HepG2 (cell line): ENCODE data around the gene NDUFA13. TPM values are rescaled to one million over a fixed set of nuclear protein-coding genes. Genes with fewer than 3 reads are reported as not detected.

Experiments
- ATAC-seq: fragments of 200-7000 bp; cut with Tn5 transposase; 3 replicates; pipeline ENCODE4 v1.9.1; 2020; ENCODE audit warnings: mild to moderate bottlenecking, moderate library complexity
- BruUV-seq: library from RNA; stranded (reverse); fragments of 400-500 nt; replicated peaks from 2 replicates; lab custom pipeline; 2021; lab: Mats Ljungman, UMichigan
- CTCF ChIA-PET: fragments of 300-600 bp; formaldehyde crosslinking; extraction: SDS; loops from one replicate; lab custom pipeline; 2021; ENCODE audit warnings: low total read pairs, inconsistent platforms, low intra/inter-chr PET ratio; lab: Yijun Ruan, JAX
- POLR2A ChIA-PET: fragments of 350-600 bp; sonication (Branson Sonifier 250); formaldehyde crosslinking; loops from one replicate; lab custom pipeline; 2020; ENCODE audit warnings: antibody characterized with exemption, inconsistent platforms; lab: Yijun Ruan, JAX
- DNase-seq: peaks from one replicate; pipeline ENCODE4 v3.0.0-alpha.2; 2015; ENCODE audit warnings: low spot score
- FAIRE-seq: peaks from 3 replicates; lab custom pipeline; 2011; peaks lifted over from hg19 to GRCh38; lab: Jason Lieb, UNC
- H2AFZ ChIP-seq: one replicate; pipeline ENCODE4 v1.6.1; 2011; ENCODE audit warnings: low read length, inconsistent platforms
- H3K27ac ChIP-seq: fragments of 300-600 bp; 3 replicates; pipeline ENCODE4 v1.8.0; 2011; ENCODE audit warnings: mixed run types, mild to moderate bottlenecking, mixed read lengths, low read length, inconsistent platforms; ENCODE audit not compliant: insufficient read depth; ENCODE audit errors: extremely low read length
- H3K27me3 ChIP-seq, 2 experiments: fragments of 200-600 bp in 1 of 2; 2 replicates in 1 of 2; 3 replicates in 1 of 2; pipeline versions ENCODE4 v1.6.0 to v1.8.0; 2011; ENCODE audit warnings: low read length in 2 of 2, mild to moderate bottlenecking in 2 of 2, moderate library complexity in 2 of 2, inconsistent platforms in 1 of 2; ENCODE audit not compliant: insufficient read depth in 2 of 2, control insufficient read depth in 1 of 2
- H3K36me3 ChIP-seq, 2 experiments: fragments of 200-600 bp in 1 of 2; replicated peaks in 1 of 2; 2 replicates in 1 of 2; 3 replicates in 1 of 2; pipeline versions ENCODE4 v1.5.1 to v1.8.0; 2011; ENCODE audit warnings: low read length in 2 of 2, inconsistent platforms in 1 of 2; ENCODE audit not compliant: insufficient read depth in 2 of 2, control insufficient read depth in 1 of 2
- H3K4me1 ChIP-seq: 2 replicates; pipeline ENCODE4 v1.5.1; 2012; ENCODE audit warnings: low read length, inconsistent platforms; ENCODE audit not compliant: insufficient read depth
- H3K4me2 ChIP-seq: 2 replicates; pipeline ENCODE4 v1.6.0; 2011; ENCODE audit warnings: low read depth, low read length, inconsistent platforms
- H3K4me3 ChIP-seq, 3 experiments: fragments of 200-600 bp in 1 of 3; sonication (generic), shearing (Covaris generic) in 1 of 3; replicated peaks in 1 of 3; 2 replicates each; pipeline ENCODE4 v1.5.1; 2011 to 2016; ENCODE audit warnings: low read length in 3 of 3, inconsistent platforms in 2 of 3, low read depth in 2 of 3, mild to moderate bottlenecking in 2 of 3, control low read depth in 1 of 3, mixed read lengths in 1 of 3; ENCODE audit not compliant: insufficient read depth in 1 of 3
- H3K79me2 ChIP-seq: one replicate; pipeline ENCODE4 v1.6.1; 2011; ENCODE audit warnings: low read length, inconsistent platforms; ENCODE audit not compliant: insufficient read depth
- H3K9ac ChIP-seq: 2 replicates; pipeline ENCODE4 v1.6.0; 2011; ENCODE audit warnings: mild to moderate bottlenecking, low read depth, low read length, inconsistent platforms; ENCODE audit not compliant: insufficient read depth
- H3K9me3 ChIP-seq: 2 replicates; pipeline ENCODE4 v1.5.1; 2012; ENCODE audit warnings: mild to moderate bottlenecking, low read length
- H4K20me1 ChIP-seq: 2 replicates; pipeline ENCODE4 v1.6.0; 2011; ENCODE audit warnings: inconsistent platforms, mild to moderate bottlenecking, low read length, moderate library complexity; ENCODE audit not compliant: insufficient read depth
- HMG20A ChIP-seq: IDR thresholded peaks from 2 replicates; pipeline ENCODE4 v1.6.1; 2016; ENCODE audit warnings: borderline replicate concordance
- MEIS1 ChIP-seq: sonication (generic); formaldehyde crosslinking; IDR thresholded peaks from 2 replicates; pipeline ENCODE4 v1.9.0; 2021; ENCODE audit warnings: mild to moderate bottlenecking, missing genetic modification reagents, moderate library complexity, borderline replicate concordance
- RXRB ChIP-seq: IDR thresholded peaks from 2 replicates; pipeline ENCODE4 v1.6.1; 2016; ENCODE audit warnings: borderline replicate concordance, missing genetic modification reagents, missing compliant biosample characterization
- TEF ChIP-seq: sonication (generic); formaldehyde crosslinking; IDR thresholded peaks from 2 replicates; pipeline ENCODE4 v1.5.0; 2020; ENCODE audit warnings: missing genetic modification reagents
- USF2 ChIP-seq, 2 experiments: sonication (generic) in 1 of 2; formaldehyde crosslinking in 1 of 2; IDR thresholded peaks; 2 replicates each; pipeline versions ENCODE4 v1.5.1 to v1.6.1; 2011 to 2020; ENCODE audit warnings: borderline replicate concordance in 1 of 2, low read depth in 1 of 2, low read length in 1 of 2, mild to moderate bottlenecking in 1 of 2, missing genetic modification reagents in 1 of 2, moderate library complexity in 1 of 2
- ZHX2 ChIP-seq, 2 experiments: sonication (generic) in 1 of 2; formaldehyde crosslinking in 1 of 2; IDR thresholded peaks; 2 replicates each; pipeline versions ENCODE4 v1.6.1 to v1.9.0; 2014 to 2022; ENCODE audit warnings: antibody characterized with exemption in 1 of 2, borderline replicate concordance in 1 of 2, inconsistent platforms in 1 of 2, low read depth in 1 of 2, missing genetic modification reagents in 1 of 2
- ZNF446 ChIP-seq: sonication (generic); formaldehyde crosslinking; IDR thresholded peaks from 2 replicates; pipeline ENCODE4 v1.5.0; 2020; ENCODE audit warnings: mild to moderate bottlenecking, missing genetic modification reagents
- ZNF543 ChIP-seq: sonication (generic); formaldehyde crosslinking; IDR thresholded peaks from 2 replicates; pipeline ENCODE4 v1.4.0; 2020; ENCODE audit warnings: mild to moderate bottlenecking, missing genetic modification reagents
- ZNF737 ChIP-seq: sonication (generic); formaldehyde crosslinking; IDR thresholded peaks from 2 replicates; pipeline ENCODE4 v1.5.0; 2020; ENCODE audit warnings: missing genetic modification reagents, mild to moderate bottlenecking, borderline replicate concordance
- WGBS: methylation state at CpG from one replicate; pipeline ENCODE4 v1.1.6; 2017; ENCODE audit warnings: low lambda C conversion rate; 5-methylcytosine and 5-hydroxymethylcytosine counted together
- in situ Hi-C: cut with HindIII; loops from 2 replicates; pipeline ENCODE4 v1.10.0; 2017; ENCODE audit warnings: low pct_unique_long_range_greater_than_20kb; ENCODE audit not compliant: extremely low pct_ligation_motif_present
- intact Hi-C: fragments of 100-400 bp; cut with micrococcal nuclease; formaldehyde crosslinking; loops from one replicate; pipeline ENCODE4 v1.10.0; 2022; ENCODE audit not compliant: unreplicated experiment
- polyA plus RNA-seq, 8 experiments: library from polyadenylated mRNA; depleted of rRNA in 3 of 8; stranded (reverse) in 7 of 8; unstranded in 1 of 8; fragments of >200 nt; fragmentation: Illumina TruSeq in 4 of 8; extraction: Trizol in 4 of 8; gene quantifications; 2 replicates each; pipeline versions ENCODE4 v1.2.1 to v1.2.3, GENCODE V29; 2011 to 2016; ENCODE audit warnings: low read depth in 4 of 8, missing spikeins in 1 of 8, mixed read lengths in 1 of 8; ENCODE audit not compliant: insufficient read depth in 1 of 8
- total RNA-seq, 5 experiments: library from RNA; depleted of rRNA; stranded (reverse); fragments of >200 nt; fragmentation: Illumina TruSeq; extraction: Trizol; gene quantifications; 2 replicates each; pipeline ENCODE4 v1.2.3, GENCODE V29; 2016; ENCODE audit warnings: low read depth in 1 of 5

Gene NDUFA13
- total and polyA plus RNA-seq, 2 of the 13 experiments (the other 11 are each of a cell fraction or from before 2014, with no cell fraction given) = 337 to 366 TPM

- H3K27me3 ChIP-seq = no peaks in the 10 kb centered on the region
- H3K27ac ChIP-seq = no peak overlapping the region
- ATAC-seq (no peak), DNase-seq (no peak), FAIRE-seq (no peak)
- no peaks in the 10 kb centered on the region for H3K9me3 ChIP-seq
- intact Hi-C loops = no loop called here
- H2AFZ ChIP-seq = no peak overlapping the region
- in situ Hi-C loops = no loop called here
- no TSS peak for BruUV-seq
- no peak overlapping the region for H3K9ac ChIP-seq
- H4K20me1 ChIP-seq = no peaks in the 10 kb centered on the region
- ChIA-PET CTCF (no interaction called here), POLR2A (no interaction called here)
- no peaks in the 10 kb centered on the region for H3K4me1 ChIP-seq
- WGBS = 95% methylated on average over 18 of the region's 18 CpGs
- peaks cover 24 to 79% of the 10 kb centered on the region in 2 experiments; a peak in 4 of 5 replicates for H3K36me3 ChIP-seq
- H3K4me2 ChIP-seq = no peak overlapping the region
- no peak overlapping the region for H3K4me3 ChIP-seq
- no peaks in the 10 kb centered on the region for H3K79me2 ChIP-seq
- TF ChIP-seq ZNF543 (CRISPR knock-in tag) (no peak), USF2 (IDR thresholded peaks at IDR 0.05; ENCODE audit: low read depth, low read length) (no peak), USF2 (CRISPR knock-in tag; IDR thresholded peaks at IDR 0.05; ENCODE audit: borderline replicate concordance) (no peak), ZHX2 (IDR thresholded peaks at IDR 0.05; ENCODE audit: low read depth) (no peak), ZHX2 (CRISPR knock-in tag; IDR thresholded peaks at IDR 0.05; ENCODE audit: borderline replicate concordance) (no peak), RXRB (CRISPR knock-in tag) (no peak), MEIS1 (no peak), TEF (CRISPR knock-in tag) (no peak), HMG20A (CRISPR knock-in tag) (no peak), ZNF446 (CRISPR knock-in tag) (no peak), ZNF737 (CRISPR knock-in tag) (no peak)
These were observed 13.0 kb upstream of the NDUFA13 start for GRCh38 chr19:19502808-19503602.
